GM18526 (cell line): ENCODE results near the gene FTO.

ENCODE experiments used
- POLR2A ChIP-seq: IDR thresholded peaks from 3 replicates; pipeline ENCODE4 v1.6.1; 2011; ENCODE audit not compliant: insufficient read length; ENCODE audit errors: extremely low read depth

FTO gene

DNA sequence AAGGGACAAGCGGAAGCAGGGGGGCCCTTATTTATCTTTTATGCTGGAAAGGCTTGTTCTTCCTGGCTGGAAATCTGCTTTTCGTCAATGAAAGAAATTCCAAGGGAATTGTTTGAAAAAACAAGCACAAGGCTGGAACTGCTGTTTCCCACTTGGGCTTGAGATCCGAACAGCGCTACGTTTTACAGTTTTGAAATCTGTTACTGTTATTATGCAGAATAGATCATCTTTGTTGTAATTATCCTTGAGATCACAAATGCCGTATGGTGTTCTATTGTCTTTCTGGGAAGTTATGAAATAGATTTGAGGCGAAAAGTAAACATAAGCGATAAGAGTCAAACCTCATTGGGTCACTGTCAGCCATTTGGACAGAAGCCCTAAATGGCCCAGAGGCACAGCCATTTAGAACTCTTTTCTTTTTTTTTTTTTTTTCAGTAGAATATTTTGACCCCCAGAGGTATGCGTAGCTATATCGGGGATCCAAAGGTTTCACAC is 359.4 kb downstream of the FTO start:
- no peak for TF ChIP-seq POLR2A

DNA sequence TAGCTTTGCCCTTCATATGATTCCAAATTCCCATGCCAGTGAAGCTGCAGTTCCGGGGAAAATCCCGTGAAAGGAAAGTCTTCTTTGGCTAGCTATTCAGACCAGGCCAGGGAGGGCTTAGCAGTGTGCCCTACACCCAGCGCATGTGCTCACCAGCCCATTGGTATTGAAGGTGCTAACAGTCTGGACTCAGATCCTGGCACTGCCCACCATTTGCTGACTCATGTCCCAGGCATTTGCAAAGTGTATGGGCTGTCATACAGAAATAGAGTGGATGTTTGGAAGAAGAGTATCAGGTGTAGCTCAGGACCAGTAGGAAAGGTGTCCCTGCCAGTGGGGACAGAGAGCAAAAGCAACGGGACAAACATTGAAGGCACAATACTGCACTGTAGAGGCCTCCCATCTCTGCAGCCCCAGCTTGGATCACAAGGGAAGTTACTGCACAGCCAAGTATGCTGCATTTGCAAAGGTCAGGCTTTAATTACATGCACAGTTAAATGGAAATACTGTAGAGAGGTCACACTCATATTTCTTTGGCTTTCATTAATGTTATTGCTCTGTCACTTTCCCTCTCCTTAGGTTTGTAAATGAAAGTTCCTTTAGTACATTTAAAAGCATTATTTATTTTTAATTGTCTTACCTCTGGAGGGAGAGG is 362.6 kb downstream of the FTO start:
- TF ChIP-seq POLR2A = no peak

DNA sequence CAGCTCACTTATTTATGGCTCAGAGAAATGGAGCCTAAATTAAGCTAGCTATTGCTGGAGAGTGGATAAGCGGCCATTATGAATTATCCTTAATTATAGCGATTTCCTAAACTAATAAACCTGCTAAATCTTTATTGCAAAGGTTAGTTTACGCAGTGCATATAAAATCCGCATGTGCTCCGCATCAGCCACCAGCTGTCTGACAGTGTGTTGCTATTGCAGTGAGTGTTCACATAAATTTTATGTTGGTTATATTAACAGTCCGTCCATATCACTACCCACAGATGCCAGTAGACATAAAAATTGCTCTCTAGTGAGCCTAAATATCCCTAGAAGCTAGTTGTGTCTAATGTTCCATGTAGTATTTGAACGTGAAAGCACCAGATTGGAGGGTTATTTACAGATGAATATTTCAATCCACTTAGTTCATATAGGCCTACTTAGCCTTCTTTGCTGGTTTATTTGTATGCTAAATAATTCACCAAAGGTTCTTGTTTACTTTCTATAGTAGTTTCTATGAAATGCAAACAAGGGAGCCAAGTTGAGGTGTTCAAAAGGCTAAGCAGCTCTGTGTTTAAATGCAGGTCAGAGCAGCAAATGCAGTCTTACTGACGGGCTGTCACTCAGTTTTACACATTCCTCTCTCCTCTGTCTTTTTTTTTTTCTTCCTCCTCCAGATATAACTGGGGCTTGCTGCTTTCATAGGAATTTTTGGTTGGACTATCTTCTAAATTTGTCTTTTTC is 363.5 kb downstream of the FTO start:
- TF ChIP-seq POLR2A = no peak

DNA sequence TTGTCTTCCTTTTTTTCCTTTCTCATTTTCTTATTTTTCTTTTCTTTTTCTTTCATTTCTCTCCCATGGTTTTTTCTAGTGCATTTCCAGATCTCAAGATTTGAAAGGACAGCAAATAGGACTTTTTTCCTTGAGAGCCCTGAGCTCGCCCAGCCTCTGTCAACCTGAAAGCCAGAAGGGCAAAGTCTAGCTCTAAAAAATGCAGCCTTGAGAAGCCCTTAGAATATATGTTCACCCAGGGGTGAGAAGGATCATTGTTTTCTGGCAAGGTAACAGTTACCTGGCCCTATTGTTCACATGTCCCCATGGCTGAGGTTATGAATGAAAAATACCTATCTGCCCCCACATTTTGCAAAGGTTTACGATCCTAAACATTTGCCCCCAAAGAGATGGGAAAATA is 364.3 kb downstream of the FTO start:
- no peak for TF ChIP-seq POLR2A

DNA sequence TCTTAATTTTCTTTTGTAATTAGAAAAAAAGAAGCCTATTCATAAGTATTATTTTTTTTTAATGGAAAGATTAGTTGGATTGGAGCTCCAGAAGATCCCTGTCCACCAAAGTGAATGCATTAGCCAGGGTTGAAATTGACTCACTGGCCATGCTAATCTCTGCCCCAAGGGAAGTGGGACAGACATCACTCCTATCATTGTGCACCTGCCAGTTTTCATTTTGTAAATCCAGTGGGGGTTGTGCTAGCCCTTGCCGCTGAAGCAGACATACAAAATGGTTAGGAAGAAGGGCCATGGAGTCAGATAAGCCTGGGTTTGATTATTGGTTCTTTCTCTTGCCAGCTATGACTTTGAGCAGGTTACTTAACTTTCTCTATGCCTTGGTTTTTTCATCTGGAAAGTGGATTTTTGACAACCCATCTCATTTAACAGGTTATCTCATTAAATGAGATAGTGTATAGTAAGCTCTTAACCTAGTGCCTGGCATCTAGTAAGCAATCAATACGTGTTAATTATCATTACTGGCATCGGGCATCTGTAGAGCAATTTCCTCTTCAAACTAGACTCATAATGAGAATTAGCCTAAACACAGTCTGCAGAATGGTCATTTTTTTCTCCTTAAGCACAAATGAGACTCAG is 365.8 kb downstream of the FTO start:
- TF ChIP-seq POLR2A = no peak

DNA sequence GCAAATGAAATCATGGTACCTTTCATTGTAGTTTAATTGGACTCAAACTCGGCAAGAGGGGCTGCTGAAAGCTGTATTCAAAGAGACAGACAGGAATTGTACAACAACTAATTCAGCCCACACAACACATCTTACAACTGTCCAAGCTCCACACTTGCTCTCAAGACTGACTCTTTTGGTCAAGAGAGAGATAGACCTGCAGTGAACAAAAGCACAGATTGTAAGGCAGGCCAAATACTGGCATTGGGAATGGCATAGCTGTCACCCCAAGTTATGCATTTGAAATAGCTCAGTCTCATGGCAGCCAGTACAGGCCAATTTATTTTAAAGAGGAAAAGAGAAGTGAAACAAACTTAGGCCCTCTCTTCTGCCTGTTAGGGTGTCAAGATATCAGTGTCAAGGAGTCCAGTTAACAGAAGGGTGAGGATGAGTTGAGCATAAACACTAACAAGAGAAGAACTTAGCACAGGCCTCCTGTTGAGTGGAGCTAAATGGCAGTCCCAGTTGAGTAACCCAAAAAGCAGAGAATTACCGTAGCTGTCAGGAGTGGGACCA is 366.9 kb downstream of the FTO start:
- TF ChIP-seq POLR2A = no peak

DNA sequence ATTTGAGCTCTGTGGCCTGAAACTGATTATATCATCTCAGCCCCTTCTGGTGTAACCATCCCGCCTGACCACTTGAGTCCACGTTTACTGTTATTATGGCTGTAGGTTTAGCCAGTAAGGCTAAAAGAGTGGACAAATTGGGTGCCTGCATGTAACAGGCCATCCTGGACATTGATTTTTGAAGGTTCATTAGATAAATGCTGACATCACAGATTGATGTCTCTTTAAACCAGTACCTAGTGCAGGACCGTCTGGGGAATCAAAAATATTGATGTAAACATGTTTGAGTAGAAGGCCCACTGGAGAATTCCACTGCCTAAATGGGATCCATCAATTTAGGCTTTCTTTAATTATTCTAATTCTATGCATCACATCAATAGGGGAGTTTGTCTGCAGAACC is 367.6 kb downstream of the FTO start:
- TF ChIP-seq POLR2A = no peak

DNA sequence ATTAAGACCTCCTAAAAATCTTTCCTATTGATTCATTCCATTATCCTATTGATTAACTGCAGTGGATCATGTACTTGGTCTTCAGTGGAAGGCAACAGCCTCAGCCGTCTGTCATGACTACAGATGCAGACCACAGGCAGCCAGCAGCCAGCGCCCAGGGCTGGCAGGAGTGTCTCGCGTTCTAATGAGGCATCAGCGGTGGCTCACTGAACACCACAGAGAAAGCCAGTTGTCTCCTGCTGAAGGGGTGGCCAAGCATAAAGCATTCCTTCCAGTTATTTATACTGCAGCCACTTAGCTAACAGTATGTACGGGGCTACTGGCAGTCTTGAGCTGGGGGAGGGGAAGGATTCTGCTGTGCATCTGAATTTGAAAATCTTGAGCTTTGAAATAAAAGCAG is 368.3 kb downstream of the FTO start:
- TF ChIP-seq POLR2A = no peak

DNA sequence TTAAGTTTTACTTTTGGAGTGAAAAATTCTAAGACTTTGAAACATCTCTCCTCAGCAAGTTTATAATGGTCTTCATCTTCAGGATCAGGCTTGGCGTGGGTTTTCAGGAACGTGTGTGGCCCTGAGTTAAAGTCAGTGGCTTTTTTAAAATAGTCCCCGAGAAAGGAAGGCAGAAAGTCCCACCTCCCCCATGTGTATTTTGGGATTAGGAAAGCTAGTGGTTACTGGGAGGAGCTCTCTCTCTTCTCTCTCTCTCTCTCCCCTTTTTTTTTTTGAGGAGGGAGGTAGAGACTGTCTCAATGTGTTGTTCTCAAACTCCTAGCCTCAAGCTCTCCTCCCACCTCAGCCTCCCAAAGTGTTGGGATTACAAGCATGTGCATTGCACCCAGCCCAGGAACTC is 369.4 kb downstream of the FTO start:
- TF ChIP-seq POLR2A = no peak

DNA sequence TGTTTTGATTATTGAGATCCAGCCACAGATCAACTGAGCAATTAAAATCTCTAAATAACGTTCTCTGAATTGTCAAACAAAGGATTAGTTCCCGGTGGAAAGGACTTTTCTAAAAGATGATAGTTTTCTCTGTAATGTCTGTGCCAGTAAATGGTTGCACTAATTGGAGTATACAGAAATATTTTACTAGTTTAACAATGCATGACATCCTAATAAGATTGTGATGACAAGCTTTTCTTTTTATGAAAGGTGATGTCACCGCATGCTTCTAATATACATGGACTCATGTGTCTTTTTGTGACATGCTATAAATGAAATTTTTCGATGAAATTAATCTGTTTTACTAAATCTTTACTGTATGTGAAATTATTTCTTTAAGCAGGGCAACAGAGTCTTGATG is 371.5 kb downstream of the FTO start:
- no peak for TF ChIP-seq POLR2A

DNA sequence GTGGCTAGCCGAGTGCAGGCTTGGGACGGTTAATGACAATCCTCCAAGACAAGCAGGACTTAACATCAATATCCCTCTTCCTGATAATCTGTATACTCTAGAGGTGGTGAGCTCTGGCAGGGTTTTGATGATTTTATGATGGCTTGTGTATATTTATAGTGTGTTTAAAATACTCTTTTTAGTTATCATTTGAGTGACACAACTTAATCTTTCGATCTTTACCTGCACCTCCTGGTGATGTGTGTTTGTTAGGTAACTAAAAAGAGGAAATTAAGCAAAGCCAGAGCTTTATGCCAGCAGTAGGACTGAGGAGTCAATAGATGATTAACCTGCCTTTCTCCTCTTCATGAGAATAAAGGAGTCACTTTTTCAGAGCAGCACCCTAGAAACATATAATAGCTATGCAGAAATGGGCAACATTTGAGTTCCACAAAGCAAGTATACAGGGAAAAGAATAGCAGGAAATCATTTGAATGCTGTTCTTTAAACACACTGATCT is 372.1 kb downstream of the FTO start:
- TF ChIP-seq POLR2A = no peak

DNA sequence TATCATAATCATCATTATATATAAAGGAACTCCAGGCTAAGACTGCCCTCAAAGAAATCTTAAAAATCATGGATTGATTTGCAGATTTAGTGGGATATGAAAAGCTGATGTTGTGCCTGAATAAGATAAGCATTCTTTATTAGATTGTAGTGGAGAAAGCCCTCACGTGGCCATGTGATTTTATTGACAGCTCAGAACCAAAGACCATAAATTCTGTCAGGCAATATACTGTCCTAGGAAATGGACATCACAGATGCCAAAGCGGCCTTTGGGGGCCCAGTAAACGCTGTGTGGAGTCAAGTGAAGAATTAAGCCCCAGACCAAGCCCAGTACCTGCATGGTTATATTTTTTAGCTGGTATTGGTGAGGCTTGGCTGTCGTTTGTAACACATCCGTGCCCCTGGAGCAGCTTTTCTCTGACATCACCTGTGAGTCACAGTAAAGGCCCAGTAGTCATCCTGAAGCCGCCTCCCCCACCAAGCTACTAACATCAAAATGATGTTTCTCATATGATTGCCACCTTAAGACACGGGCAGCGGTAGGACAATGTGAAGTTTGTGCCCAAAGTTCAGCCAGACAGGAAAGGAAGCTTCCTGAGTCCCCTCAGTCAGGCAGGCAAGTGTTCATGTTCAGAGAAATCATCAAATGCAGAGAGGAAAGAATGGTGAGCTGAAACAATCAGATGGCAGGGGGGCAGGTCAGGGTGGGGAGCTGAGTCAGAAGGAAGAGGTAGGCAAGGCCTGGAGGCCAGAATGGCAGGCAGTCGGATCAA is 373.3 kb downstream of the FTO start:
- TF ChIP-seq POLR2A = no peak

DNA sequence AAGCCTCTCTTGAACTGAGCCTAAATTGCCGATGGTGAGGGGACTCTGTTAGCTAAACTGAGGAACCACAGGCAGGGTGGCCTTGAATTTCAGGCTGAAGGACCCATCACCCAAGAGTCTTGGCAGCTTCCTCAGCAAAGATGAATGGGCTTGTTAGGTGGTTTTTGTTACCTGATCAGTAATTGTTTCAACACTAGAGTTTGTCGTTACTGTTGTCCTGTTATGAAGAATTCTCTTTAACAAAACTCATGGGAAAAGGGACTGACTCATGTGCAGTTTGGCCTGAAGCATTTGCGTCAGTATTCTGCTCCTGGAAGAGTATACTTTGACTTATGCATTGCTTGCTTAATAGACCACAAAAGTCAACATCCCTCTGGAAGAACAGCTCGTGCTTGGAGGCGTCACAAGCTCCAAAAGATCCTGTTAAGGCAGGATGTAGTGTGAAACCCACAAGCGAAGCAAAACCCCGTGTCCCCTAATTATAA is 376.6 kb downstream of the FTO start:
- no peak for TF ChIP-seq POLR2A

DNA sequence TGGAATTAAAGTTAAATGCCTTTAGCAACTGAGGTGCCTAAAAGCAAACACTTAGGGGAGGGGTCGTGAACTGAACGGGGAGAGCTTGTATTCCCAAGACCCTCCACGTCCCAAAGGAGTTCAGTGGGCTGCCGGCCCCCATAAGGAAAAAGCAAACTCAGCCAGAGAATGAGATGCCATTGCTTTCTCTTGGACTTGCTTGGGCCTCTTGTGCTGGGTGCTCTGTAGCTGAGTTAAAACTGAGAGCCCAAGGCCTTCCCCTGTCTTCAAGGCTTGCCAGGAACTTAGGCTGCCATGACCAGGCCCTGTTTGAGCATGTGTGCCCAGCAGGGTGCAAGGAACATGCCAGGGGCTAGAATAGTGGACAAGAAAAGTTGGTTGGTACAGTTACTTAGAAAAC is 382.8 kb downstream of the FTO start:
- TF ChIP-seq POLR2A = no peak

DNA sequence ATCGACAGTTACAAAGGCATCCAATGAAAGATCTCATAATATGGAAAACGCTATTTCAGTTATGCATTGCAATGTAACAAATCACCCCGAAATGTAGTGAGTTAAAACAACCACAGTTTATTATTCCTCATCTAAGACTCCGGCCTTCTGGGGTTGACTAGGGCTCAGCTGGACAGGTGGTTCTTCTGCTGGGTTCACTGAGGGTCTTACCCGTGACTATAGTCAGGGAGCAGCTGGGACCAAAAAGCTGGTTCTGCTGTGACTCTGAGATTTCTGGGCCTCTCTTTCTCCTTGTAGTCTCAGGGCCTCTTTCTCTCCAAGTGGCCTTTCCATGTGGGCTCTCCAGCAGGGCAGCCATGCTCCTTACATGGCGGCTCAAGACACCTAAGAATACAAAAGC is 386.6 kb downstream of the FTO start:
- no peak for TF ChIP-seq POLR2A
